ENCODE data around the gene TLK1.
"Not testable (repeated sequence)": the region's sequence is repeated elsewhere in the genome, so short reads cannot be mapped to it uniquely, and the experiment has no call there.

The TLK1 gene

DNA sequence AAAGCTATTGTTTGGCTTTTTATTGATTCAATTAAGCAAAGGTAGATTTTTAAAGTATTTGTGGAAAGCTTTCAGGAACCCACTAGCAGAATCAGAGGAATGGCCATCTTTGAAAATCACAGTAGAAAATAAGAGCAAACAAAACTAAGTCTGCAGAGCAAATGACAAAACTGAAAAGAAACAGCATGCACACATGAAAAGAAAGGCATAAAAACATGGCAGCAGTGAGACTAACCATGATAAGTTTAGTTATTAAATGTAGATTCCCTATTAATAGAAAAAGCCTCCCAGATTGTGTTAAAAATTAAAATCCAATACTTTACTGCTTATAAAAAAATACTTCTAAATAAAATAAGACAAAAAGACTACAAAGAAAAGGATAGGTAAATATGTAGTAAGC lies 9.1 kb upstream of the TLK1 start:
- DNase-seq (ENCODE audit: low read depth in 2 of 3, low spot score in 2 of 3) = no peak

DNA sequence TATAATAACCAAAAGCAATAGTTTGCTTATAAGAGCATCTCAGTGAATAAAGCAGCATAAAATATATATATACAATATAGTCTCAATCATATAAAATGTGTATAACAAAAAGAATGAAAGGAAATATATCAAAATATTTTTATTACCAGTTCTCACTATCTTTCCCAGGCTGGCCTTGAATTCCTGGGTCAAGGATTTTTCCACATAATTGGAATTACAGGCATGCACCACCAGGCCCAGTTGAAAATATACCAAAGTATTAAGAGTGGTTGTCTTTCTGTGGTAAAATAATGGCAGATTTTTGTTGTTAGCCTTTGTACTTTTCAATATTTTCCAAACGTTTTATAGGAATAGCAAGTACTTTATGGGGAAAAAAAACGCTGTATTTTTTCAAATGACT lies 8.6 kb upstream of the TLK1 start:
- DNase-seq (ENCODE audit: low read depth in 2 of 3, low spot score in 2 of 3) = no peak

DNA sequence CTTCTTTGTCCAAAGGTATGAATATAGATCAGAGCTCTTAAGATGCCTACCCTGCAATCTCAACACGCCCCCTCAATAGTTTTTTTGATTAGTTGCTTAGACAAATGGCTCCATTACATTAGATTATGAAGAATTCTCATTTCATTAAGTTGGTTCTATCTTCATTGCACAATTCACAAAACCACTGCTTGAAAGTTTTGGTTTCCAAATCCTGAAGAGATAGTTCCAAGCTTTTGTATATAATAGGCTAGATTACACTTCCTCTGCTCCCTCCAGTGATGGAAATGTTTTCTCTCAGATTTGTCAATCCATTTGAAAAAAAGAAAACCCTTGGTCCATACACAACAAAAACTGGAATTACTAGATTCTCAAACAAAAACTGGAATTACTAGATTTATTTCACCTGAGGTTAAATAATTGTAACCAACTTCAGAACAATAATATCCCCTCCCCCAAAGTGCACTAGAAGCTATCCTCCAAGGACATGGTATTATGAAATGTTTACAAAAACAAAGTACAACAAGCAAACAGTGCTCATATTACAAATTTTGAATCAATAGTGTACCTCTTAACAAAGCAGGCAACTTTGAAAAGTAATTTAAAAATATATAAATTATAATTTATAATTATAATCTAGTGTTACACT lies 6.8 kb upstream of the TLK1 start:
- DNase-seq (ENCODE audit: low read depth in 2 of 3, low spot score in 2 of 3) = no peak

DNA sequence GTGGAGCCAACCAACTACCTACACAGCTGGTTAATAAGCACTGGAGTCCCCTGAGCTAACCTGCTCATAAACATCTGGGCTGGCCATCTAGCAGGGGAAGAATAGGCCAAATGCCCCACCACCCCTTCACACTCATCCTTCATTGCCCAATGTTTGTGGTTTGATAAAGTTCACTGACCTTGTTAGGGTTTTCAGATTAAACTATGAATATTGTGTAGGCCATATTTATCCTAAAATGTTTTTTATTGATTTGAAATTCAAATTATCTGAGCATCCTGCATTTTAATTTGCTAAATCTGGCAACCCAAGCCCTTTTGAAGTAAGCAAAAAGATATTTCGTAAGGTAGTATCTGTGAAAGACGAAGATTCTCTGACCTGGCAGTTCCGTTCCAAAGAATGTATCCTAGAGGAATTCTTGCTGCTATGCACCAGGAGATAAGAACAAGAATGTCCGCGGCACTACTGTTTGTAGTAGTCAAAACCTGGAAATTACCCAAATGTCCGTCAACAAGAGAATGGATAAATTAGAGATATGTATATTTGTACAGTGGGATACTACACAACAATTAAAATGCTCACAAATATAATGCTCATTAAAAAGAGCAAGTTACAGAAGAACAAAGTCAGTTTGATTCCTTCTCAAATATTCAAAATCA lies 5.8 kb upstream of the TLK1 start:
- no peak for DNase-seq (ENCODE audit: low read depth in 2 of 3, low spot score in 2 of 3)

DNA sequence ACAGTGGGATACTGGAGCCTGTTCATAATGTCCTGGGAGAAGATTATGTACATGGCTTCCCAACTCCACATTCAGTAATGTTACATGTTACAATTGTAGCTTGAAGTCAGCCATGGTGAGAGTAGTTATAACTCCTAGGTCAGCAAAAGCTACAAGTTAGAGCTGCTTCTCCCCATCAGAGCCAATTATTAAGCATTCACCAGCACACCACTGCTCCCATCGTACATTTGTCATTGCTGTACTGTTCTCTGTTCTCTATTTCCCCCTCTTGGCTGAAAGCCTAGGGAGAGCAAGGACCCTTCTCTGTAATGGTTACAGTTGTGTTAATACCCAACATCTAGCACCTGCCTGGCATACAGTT lies 5.3 kb upstream of the TLK1 start:
- DNase-seq (ENCODE audit: low read depth in 2 of 3, low spot score in 2 of 3) = no peak

DNA sequence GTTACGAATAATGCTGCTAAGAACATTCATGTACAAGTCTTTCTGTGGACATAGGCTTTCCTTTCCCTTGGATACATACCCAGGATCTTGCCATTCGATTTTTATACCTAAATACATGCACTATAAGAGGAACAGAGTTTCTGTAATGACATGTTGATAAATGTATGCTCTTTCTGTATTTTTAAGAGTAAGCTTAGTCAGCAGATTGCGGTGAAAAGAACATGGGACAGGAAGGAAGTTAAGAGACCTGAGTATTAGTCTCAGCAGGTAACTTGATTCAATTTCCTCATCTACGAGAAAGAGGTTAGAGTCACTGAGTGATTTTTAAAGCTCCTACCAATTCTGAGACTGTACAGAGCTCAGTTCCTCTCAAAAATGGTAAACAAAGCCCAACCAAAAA lies 2.6 kb upstream of the TLK1 start:
- no peak for DNase-seq (ENCODE audit: low read depth in 2 of 3, low spot score in 2 of 3)

DNA sequence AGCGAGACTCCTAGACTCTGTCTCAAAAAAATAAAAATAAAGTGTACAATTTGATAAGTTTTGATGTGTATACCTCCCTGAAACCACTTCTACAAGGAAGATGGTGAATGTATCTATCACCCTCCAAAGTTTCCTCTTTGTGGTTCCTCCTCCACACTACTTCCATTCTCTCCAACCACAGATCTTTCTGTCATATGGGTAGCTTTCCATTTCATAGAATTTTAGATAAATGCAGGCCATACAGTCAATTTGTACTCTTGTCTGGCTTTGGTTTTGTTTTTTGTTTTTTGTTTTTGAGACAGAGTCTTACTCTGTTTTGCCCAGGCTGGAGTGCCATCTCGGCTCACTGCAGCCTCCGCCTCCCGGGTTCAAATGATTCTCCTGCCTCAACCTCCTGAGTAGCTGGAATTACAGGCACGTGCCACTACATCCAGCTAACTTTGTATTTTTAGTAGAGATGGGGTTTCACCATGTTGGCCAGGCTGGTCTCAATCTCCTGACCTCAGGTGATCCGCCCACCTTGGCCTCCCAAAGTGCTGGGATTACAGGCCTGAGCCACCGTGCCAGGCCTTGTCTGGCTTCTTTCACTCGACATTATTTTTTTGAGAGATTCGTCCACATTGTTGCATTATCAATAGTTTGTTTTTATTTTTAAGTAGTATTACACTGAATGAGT lies 2.0 kb upstream of the TLK1 start:
- DNase-seq (ENCODE audit: low read depth in 2 of 3, low spot score in 2 of 3) = not testable (repeated sequence)

DNA sequence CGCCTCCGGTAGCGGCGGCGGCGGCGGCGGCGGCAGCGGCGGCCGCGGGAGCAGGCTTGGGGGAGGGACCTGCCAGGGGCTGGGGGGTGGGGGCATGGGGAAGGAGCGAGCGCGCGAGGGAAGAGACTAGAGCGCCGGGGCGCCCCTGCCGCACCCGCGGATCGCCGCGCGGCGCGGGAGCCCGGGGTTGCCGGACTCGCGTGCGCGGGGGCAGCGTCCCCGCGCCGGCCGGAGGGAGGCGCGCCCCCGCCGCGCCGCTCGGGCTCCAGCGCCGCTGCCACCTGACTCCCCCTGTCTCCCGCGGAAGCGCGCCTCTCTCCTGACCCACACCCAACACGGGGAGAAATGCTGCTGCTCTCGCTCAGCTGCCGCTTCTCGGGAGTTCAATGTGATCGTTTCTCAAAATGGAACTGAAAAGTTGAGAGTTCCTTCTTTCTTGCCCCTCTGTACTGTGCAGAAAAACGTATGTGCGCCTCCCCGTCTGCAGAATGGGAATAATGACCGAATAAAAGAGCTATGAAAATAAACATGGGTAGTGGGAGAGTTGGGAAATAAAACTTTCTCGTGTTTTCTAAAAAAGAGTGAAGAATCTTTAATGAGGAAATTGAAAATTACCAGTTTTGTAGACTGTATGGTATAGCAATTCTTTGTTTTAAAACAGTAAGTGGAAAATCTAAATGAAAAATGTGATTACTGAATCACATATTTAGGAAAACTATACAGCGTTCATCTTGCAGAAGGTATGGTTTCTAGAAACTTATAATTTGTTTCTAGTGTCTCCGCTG lies 455 bp upstream of the TLK1 start:
- DNase-seq (ENCODE audit: low read depth in 2 of 3, low spot score in 2 of 3) = peak; percentile 14 to 51 (median 41)

DNA sequence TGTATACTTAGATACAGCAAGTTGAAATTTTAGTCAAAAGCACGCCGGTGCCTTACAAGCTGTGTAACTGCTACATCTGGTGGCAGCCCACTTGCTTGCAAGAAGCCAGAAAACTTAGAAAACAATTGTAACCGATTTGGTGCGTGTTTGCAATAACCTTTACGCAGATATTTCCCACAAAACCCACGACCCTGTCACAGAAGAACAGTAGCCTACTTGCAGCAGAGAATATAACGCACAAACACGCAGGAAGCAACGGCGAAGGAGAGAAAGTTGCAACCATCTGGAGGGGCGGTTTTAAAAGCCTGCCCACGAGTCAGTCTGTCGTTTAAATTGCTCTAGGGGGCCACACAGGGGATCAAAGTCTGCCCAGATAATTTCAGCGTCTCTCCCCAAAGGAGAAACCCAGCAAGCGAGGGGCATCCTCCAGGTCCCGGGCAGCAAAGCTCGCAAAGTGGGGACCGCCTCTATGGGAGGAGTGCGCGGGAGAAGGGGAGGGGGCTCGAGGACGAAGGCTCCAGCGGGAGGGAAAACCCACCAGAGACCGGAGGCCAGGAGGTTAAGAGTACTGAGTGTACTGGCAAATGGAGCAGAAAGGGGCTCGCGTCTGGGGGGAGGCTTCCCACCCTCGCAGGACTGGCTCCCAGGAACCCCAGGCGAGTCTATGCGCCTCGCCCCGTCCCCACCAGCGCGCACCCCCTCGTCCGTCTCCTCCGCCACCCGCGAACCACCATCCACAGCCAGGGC lies 1.1 kb downstream of the TLK1 start:
- peak; percentile 25 to 33 (median 32) for DNase-seq (ENCODE audit: low read depth in 2 of 3, low spot score in 2 of 3)

DNA sequence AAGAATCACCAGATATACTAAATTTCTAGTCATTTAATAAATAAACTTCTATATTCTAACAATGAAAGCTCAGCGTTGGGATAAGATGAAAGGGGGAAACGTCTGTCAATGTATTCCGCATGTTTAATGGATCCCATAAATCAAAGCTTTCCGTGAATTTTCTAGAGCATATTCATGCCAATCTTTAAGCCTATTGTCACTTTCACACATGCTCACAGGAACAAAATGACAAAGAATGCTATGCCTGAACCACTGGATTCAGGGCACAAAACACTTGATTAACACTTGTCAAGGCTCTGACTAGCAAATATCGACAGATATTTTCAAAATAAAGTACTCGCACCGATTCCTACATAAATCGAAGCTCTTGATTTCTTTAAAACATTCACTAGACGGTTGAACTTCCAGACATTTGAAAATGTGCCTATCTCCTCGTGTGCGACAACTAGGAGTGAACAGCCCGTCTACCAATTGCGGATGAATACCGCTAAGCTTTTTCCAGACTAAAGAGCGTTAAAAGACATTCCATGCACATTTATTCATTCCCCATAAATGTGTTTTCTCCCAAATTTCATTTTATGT lies 1.8 kb downstream of the TLK1 start:
- DNase-seq (ENCODE audit: low read depth in 2 of 3, low spot score in 2 of 3) = no peak

DNA sequence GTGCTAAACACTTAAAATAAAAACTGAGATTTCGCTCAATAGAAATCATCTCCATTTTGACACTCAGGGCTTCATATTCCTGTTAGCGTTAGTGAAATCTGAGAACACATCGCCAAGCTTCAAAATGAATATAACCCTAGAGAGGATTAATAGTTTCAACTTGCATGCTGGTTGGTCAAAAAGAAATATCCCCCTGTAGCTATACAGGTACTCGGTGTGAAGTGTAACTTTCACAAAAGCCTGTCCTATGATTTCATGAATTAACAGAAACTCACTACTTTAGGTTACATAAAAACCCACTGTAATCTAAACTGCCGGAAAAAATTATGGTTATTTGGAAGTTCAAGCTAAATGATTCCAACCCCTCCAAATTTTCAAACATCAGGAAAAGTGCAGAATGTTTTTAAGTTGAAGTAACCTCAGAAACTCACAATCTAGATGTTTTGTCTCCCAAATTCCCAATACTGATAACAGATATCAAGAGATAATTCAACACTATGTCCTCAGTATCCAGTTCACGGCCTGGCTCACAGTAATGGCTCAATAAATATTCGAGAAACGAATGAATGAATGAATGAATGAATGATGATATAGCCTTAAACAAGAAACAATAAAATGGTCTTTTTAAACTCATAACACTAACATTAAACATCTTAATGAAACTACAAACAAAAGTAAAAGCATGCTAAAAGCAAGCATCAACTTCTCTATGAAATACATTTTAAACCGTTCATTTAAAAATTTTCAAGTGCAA lies 2.5 kb downstream of the TLK1 start:
- no peak for DNase-seq (ENCODE audit: low read depth in 2 of 3, low spot score in 2 of 3)

DNA sequence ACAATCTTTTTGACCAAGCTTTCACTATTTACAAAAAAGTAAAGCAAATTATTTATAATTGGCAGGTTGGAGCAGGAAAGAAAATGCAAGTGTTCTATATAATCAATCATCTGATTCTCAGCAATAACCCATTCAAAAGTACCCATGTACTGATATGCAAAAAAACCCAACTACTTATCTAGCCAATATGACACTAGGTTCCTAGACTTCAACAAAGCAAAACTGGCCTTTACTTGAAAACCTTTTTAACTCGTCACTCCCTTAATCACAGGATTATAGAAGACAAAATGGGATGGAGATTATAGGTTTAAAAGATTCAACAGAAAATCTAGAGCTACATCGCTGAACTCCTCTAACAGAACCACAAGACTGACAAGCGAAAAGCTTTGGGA lies 3.6 kb downstream of the TLK1 start:
- DNase-seq (ENCODE audit: low read depth in 2 of 3, low spot score in 2 of 3) = no peak

DNA sequence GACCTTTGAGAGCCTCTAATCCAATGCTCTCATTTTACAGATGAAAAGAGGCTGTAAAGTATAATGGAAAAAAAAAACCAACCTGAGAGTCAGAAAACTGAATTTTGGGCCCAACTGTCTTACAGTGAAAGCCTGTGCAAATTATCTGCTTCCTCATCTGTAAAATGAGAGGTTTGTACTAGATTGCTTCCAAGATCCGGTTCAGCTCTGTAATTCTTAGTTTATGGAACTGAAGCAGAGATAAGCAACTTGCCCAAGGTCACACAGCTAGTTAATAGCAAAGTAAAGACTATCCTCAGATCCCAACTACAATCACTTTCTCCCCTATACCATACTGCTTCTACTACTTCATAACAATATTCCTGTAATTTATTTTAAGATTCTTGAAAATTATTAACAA lies 6.3 kb downstream of the TLK1 start:
- DNase-seq (ENCODE audit: low read depth in 2 of 3, low spot score in 2 of 3) = no peak

DNA sequence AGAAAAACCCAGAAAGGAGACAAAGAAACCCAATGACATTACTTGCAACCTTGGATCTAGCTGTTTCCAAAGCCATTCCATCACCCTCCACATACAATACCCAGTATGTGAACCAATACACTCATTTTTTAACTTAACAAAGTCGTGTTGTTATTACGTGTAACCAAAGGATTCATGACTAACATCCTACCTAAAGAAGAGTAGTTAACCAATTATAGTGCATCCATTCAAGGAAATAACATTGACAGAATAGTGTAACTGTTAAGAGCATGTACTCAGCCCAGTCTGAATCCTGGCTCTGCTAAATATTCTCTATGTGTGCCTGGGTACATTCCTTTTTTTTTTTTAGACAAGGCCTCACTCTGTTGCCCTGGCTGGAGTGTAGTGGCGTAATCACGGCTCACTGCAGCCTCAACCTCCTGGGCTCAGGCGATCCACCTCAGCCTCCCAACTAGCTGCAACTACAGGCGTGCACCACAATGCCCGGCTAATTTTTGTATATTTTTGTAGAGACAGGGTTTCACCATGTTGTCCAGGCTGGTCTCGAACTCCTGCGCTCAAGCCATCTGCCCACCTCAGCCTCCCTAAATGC lies 9.9 kb downstream of the TLK1 start:
- DNase-seq (ENCODE audit: low read depth in 2 of 3, low spot score in 2 of 3) = no peak

DNA sequence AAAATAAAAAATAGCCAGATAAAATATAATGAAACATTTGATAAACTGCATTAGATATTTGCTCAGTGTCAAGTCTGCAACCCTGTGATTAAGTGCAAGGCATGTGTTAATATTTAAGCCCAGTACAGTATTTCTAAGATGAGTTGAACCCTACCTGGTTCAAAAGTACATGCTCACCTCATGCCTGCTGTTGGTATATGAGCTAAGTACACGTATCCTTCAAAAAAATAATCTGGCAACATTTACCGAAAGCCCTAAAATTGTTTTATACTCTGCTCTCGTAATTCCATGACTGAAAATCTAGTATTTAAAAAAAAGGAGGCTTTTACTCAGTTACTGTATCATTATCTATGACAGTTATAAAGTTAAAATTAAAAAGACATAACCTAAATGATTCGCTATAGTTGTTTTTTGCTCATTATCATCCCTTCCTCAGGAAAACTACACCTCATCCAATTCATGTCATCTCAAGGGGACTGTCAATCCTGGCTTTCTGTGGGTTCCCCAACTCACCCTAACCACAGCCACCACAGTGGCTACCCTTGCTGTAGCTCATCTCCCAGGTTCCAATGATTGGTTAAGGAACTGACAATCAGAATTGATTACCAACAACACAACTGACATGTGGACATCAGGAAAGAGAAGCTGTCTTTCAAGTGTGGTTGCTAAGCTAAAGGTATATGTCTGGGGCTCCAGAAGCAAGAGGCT lies 10.6 kb downstream of the TLK1 start:
- no peak for DNase-seq (ENCODE audit: low read depth in 2 of 3, low spot score in 2 of 3)

DNA sequence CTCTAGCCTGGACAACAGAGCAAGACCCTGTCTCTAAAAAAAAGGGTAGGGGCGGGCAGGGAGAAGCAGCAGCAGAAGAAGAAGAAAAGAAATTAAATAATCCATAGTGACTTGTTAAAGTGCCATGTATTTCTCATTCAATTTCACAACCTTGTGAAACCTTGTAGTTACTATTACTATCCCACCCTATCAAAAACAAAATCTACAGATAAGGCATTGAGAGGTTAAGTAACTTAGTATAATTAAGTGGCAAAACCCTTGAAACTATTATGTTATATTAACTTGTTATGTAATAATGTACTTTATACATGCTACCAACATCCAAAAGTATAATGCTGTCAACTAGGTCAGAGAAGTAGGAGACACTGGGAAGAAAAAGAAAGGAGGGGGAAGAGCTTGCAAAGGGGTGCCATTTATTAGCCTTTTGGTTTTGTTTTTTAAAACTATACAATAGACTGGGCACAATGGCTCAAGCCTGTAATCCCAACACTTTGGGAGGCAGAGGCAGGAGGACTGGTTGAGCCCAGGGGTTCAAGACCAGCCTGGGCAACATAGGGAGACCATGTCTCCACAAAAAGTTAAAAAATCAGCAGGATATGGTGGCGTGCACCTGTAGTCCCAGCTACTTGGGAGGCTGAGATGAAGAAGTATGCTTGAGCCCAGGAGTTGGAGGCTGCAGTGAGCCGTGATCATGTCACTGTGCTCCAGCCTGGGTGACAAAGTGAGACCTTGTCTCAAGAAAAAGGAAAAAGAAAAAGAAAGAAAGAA lies 11.3 kb downstream of the TLK1 start:
- no peak for DNase-seq (ENCODE audit: low read depth in 2 of 3, low spot score in 2 of 3)

DNA sequence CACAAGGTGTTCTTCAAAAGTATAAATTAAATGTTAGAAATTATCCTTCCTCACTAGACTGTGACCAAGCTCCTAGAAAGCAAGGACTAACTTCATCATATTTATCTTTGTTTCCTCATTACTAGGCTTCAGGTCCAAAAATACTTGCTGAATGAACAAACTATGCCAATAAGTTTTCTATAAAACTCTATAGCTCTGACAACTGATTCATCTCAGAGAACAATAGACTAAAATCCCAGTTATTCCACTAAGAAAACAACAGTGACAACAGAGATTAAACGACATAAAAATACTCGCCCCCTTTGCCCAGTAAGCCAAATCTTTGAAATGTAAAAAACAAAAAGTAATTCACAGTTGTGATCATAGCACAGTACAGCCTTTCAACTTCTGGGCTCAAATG lies 13.6 kb downstream of the TLK1 start:
- DNase-seq (ENCODE audit: low read depth in 2 of 3, low spot score in 2 of 3) = no peak

DNA sequence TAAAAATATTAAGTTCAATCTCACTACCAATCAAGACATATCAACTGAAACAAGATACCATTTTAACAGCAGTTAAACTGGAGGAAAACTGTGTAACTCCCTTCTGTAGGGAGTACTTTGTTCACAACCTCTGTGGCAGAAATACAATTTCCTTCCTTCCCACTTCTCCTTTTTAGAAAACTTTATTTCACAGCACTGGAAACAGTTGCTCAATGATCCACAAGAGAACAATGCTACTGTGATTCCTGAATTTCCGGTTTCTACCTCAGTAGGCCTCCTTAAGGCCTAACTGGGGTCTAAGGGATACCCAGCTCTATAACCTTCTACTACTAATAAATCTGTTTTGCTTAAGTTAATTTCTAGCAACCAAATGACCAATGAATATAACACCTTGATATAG lies 14.1 kb downstream of the TLK1 start:
- DNase-seq (ENCODE audit: low read depth in 2 of 3, low spot score in 2 of 3) = no peak

Measured in activated CD8-positive, alpha-beta memory T cell treated with anti-CD3 and anti-CD28 coated beads for 48 hours (primary cell).